HG02938 (cell line): Measurements from ENCODE around the gene UQCC5.

Experiments
- ATAC-seq: cut with Tn5 transposase; IDR thresholded peaks from one replicate; pipeline ENCODE4 v1.9.1; 2021; ENCODE audit warnings: mild to moderate bottlenecking, moderate library complexity; ENCODE audit not compliant: unreplicated experiment

Gene UQCC5

GRCh38 chr3:52532838-52533622 is 3.4 kb upstream of the UQCC5 start:
- ATAC-seq, result no peak

DNA sequence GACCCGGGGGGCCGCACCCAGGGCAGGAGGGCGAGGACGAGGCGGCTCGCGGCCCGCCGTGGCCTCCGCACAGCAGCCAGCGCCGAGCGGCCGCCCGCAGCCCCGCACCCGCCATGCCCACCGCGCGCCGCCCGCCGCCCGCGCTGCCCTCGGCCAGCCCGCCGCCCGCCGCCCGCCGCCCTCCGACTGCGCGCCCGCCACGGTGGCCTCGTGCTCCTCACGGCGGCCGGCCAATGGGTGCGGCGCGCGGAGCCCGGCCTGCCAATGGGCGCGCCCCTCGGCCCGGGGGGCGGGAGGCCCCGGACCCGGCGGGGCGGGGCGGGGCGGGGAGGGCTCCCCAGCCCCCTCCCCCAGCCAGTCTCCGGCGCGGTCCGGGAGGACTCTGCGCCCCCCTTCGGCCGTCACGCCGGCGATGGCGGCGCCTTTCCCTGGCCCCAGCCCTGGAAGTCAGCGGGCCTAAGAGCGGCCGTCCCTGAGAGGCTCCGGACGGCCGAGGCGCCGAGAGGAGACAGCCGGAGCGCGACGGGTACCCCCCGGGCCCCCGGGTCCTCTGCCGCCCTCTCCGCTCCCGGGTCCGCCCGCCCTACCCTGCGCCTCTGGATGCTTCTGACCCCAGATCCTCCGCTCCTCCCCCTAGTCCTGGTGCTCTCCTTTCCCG is 2.7 kb upstream of the UQCC5 start, which contains the start of gene NT5DC2:
NT5DC2 (minus strand) TSS at position 235 of the 658 bp plus-strand sequence; CDS start at position 115, 120 bp downstream.
- no peak for ATAC-seq

GRCh38 chr3:52534281-52535183 is 1.9 kb upstream of the UQCC5 start:
- no peak for ATAC-seq

GRCh38 chr3:52535411-52536111 is 844 bp upstream of the UQCC5 start:
- ATAC-seq, result no peak

- ATAC-seq, result no peak
These were observed 365 bp upstream of the UQCC5 start for GRCh38 chr3:52536112-52536368.

GRCh38 chr3:52537165-52537620 is 788 bp downstream of the UQCC5 start:
- ATAC-seq, result no peak

DNA sequence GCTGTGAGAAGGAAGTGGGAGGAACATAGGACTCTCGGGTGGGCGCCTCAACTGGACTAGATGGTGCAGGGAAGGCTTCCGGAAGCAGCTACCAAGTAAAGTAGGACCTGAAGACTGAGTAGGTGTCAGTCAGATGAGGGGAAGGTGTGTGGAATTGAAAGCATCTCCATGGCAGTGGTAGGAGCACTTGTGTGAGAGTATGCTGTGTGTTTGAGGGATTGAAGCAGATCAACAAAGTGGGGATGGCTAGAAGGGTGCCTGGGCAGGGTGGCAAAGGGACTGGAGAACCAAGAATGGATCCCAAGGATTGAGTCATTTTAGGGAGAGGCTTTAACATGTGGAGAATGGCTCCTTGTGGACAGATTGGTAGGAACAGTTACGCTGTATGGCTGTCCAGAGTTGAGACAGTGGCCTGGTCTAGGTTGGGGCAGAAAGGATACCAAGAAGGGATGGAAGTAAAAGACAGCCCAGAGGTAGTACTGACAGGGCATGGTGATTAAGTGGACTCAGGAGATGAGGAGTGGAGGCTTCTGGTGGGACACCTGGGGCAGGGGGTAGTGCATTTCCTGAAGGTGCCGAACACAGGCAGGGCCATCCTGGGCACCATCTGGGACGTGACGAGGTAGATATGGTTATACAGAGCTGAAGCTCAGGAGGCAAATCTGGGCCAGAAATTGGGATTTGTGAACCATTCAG is 1.5 kb downstream of the UQCC5 start:
- no peak for ATAC-seq

DNA sequence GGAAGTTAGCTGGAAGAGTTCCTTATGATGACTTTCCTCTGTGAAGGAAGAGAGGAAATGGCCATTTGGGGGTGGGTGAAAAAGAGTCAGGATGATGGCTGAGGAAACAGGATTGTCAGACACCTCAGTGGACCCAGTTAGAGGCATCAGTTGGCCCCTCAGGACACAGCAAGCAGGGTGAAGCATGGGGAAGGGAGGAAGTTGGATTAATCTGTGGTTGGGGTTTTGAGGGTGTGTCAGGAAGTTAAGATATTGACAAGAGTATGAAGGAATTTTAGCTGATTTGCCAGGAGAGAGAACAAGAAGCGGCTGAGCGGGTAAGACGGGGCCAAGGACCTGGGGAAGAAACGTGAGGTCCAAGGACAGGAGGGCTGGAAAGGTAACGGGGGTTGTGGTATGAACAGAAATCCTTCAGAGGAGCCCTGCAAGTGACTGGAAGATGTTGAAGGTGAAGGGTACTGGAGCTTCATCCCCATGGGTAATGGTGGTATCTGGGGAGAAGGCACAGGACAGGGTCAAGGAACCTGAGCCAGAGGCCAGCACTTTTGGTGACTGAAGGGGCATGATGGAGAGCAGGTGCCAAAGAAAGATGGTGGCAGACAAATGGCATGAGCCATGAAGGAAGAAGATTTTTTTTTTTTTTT is 2.7 kb downstream of the UQCC5 start:
- no peak for ATAC-seq

GRCh38 chr3:52541050-52541449 is 4.6 kb downstream of the UQCC5 start:
- ATAC-seq, result no peak

GRCh38 chr3:52544937-52545336 is 8.5 kb downstream of the UQCC5 start:
- ATAC-seq, result no peak

DNA sequence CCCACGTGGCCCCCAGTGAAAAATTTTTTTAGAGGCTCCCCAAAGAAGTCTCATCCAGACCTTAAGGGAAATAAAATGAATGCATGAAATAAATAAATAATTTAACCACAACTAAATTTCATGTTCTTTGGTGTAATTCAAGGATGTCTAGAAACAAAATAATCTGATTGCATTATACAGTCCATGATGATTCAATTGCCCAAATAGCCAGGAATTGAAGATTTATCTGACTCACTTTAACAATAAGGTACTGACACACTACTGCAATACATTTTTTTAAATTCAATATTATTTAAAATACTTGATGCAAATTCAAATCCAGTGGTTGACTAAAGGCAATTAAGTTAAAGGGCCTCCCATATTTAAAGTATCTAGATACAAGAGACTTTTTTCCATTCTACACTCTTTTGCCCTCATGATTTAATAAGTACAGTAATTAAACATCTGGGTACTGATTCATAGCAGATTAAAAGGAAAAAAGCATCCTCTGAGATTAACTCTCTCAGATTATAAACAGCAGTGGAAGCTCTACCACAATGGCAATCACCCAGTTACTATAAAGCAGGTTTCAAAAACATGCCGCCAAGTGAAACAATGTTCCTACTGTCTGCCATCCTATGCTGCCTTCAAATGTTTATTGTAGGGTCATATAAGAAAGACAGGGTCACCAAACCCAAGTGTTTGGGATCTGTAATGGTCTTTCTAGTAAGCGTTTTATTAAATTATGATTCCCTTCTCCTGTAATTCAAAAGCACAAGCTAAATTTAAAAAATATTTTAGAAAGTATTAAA is 9.9 kb downstream of the UQCC5 start:
- no peak for ATAC-seq

DNA sequence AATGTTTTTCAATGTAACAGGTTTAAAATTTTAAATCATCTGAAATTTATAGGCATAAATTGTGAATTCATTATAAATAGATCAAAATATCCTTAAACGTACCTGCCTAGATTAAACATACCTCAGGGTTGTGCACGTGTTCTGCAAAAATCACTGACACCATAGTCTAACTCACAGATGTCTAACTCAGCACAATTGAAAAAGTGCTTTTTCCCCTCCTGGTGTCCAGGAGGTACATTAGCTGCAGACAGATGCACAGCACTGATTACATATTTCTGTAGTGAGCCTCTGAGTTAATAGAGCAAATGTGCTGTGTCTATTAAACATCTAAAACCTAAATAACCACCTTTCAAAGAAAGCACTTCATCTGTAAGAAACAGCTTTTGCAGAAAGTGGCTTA is 10.7 kb downstream of the UQCC5 start:
- ATAC-seq, result no peak

- no peak for ATAC-seq
These were observed 14.7 kb downstream of the UQCC5 start for GRCh38 chr3:52551118-52551517.

DNA sequence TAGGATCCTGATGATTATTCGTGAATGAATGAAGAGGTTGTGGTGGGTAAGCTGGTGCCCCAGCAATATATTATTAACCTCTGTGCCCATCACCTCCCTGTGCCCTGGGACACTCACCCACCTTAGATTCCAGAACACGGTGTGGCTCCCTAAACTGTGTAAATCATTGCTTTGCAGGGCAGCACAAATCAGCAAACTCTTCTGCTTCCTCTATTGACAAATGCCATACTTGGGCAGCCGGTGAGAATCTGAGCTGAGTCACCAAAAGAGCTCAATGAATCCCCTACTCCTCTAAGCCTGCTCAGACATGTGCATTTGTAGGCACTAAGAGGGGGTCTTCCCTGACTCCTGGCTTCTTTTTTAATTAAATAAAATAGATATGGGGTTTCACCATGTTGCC is 15.7 kb downstream of the UQCC5 start:
- ATAC-seq, result no peak

DNA sequence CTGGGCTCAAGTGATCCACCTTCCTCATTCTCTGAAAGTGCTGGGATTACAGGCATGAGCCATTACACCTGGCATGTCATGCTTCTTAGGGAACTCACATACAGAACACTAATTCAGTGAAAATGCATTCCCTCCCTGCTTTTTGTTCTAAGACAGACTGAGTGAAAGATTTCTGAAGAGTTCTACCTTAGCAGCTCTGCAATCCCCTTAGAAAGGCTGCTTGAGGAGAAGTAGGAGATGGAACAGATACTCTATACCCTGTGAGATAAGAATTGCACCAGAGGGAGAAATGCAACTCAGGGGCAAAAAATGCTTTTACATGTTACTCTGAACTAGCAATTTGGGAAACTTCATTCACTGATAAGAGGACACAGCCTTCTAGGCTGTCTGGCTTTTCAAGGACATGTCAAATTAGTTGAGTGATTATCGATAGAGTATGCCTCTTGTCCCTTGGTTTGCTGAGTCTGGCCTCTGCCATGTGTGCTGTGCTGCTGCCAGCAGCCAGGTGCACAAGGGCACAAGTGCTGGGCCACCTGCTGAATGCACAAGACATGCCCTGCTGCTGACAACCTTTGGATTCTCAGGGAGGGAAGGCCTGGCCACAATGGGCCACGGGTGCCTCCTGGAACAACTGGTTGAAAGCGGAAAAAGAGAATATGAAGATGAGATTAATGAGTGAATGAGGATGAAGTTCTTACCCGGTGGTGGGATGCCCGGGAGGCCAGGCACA is 17.8 kb downstream of the UQCC5 start:
- no peak for ATAC-seq

DNA sequence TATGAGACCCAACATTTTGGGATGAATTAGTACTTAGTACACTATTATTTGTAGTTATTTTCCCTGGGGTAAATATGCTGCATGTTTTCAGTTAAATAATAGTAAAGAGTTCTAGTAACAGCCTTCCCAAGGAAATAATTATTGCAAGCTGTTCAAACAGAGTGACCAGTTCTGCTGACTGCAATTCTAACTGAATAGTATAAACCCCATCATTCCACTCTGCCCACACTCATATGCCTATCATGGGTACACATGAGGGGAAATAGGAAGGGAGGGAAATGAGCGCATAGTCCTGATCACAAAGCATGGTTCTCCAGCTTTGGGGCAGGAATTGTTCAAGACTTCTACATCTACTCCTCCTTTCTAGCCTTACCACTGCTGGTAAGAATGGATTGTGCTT is 18.7 kb downstream of the UQCC5 start:
- no peak for ATAC-seq

DNA sequence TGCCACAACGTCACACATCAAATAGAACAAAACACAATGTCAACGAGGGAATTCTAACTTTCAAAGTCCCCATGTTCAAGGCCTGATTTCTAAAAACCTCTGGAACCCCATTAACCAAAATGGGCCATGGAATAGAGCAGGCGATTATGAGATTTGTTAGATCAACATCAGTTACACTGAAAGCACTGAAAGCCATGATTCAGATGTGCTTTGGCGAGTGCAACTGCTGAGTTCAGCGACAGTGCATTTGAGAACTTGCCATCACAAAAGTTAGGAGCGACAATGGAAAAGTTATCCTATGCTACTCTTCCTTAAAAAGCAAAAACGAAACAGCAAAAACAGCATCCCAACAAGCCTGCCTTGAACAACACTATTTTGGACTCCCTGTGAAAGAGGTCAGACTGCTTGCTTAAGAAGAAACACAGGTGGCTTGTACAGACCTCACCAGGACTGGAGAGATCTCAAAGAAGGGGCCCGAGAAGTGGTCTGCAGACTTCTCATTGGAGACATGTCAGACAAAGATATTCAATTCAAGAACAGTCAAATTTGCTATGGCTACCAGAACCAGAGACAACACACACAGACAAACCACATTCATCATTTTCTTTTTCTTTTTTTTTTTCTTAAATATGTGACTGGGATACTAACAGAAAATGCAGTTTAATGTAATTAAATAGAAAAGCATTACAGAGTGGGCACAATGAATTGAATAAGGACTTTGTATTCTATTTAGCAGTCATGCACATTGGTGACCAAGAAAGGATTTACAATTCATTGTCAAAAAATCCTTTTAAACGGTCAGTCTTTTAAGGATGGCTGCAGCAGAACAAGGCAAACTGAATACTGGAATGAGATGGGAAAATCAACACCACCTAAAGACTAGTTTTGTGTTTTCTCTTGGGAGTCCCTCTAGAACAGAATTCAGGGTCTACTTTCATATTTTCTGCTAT is 20.9 kb downstream of the UQCC5 start:
- no peak for ATAC-seq
